ENCODE results near the gene PPM1A.

DNA sequence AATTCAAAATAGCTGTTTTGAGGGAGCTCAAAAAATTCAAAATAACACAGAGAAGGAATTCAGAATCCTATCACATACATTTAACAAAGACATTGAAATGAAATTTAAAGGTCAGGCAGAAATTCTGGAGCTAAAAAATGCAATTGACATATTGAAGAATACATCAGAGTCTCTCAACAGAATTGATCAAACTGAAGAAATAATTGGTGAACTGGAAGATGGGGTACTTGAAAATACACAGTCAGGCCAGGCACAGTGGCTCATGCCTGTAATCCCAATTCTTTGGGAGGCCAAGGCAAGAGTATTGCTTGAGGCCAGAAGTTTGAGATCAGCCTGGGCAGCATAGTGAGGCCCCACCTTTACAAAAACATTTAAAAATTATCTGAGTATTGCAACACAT is 49.7 kb upstream of the PPM1A start:
- no peak for TF ChIP-seq SUZ12 (IDR thresholded peaks at IDR 0.05)
- TF ChIP-seq HDGF (IDR thresholded peaks at IDR 0.05; ENCODE audit: borderline replicate concordance) = no peak
- no peak for TF ChIP-seq BHLHE40 (IDR thresholded peaks at IDR 0.05; ENCODE audit: borderline replicate concordance)
- TF ChIP-seq FOXA1 (IDR thresholded peaks at IDR 0.05) = no peak
- TF ChIP-seq NFRKB (IDR thresholded peaks at IDR 0.05) = no peak
- no peak for TF ChIP-seq SP1 (IDR thresholded peaks at IDR 0.05)
- no peak for TF ChIP-seq ELF4 (IDR thresholded peaks at IDR 0.05)
- no peak for TF ChIP-seq ZNF384 (IDR thresholded peaks at IDR 0.05)
- TF ChIP-seq FOXM1 (IDR thresholded peaks at IDR 0.05; ENCODE audit: borderline replicate concordance) = no peak
- no peak for TF ChIP-seq CTBP1 (IDR thresholded peaks at IDR 0.05; ENCODE audit: borderline replicate concordance)
- TF ChIP-seq TARDBP (IDR thresholded peaks at IDR 0.05) = no peak
- TF ChIP-seq FOXK2 (IDR thresholded peaks at IDR 0.05) = no peak
- TF ChIP-seq ARNT (IDR thresholded peaks at IDR 0.05) = no peak
- TF ChIP-seq, protein P1, sequence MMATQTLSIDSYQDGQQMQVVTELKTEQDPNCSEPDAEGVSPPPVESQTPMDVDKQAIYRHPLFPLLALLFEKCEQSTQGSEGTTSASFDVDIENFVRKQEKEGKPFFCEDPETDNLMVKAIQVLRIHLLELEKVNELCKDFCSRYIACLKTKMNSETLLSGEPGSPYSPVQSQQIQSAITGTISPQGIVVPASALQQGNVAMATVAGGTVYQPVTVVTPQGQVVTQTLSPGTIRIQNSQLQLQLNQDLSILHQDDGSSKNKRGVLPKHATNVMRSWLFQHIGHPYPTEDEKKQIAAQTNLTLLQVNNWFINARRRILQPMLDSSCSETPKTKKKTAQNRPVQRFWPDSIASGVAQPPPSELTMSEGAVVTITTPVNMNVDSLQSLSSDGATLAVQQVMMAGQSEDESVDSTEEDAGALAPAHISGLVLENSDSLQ (IDR thresholded peaks at IDR 0.05) = no peak
